SK-N-SH (cell line): ENCODE results near the gene BABAM2. TPM values are rescaled to one million over a fixed set of nuclear protein-coding genes. Genes with fewer than 3 reads are reported as not detected.

Experiments
- CTCF ChIA-PET: fragments of 300-600, 350-600 bp; formaldehyde crosslinking; extraction: SDS; loops from one replicate; lab custom pipeline; 2021; lab: Yijun Ruan, JAX
- POLR2A ChIA-PET: fragments of 350-600 bp; sonication (Branson Sonifier 250); formaldehyde crosslinking; extraction: SDS; loops from one replicate; lab custom pipeline; 2020; ENCODE audit warnings: antibody characterized with exemption, inconsistent platforms; lab: Yijun Ruan, JAX
- DNase-seq: peaks from one replicate; pipeline ENCODE4 v3.0.0; 2012
- H2AFZ ChIP-seq: fragments of 200-600 bp; sonication (generic); 2 replicates; pipeline ENCODE4 v1.8.1; 2016; ENCODE audit warnings: antibody characterized with exemption, mild to moderate bottlenecking, low read depth
- H3F3A ChIP-seq: fragments of 200-600 bp; sonication (generic); replicated peaks from 2 replicates; pipeline ENCODE3; 2016; ENCODE audit warnings: antibody characterized with exemption, mild to moderate bottlenecking; ENCODE audit not compliant: insufficient read depth
- H3K27ac ChIP-seq, 2 experiments: fragments of 200-500 bp in 1 of 2; fragments of 200-600 bp in 1 of 2; sonication (Bioruptor generic) in 1 of 2; sonication (generic), shearing (Covaris generic) in 1 of 2; 2 replicates each; pipeline versions ENCODE4 v1.5.1 to v1.6.1; 2014 to 2016; ENCODE audit warnings: low read depth in 2 of 2, inconsistent platforms in 1 of 2, low read length in 1 of 2, mild to moderate bottlenecking in 1 of 2, mixed read lengths in 1 of 2
- H3K27me3 ChIP-seq: fragments of 200-600 bp; sonication (generic), shearing (Covaris generic); 2 replicates; pipeline ENCODE4 v1.6.1; 2016; ENCODE audit warnings: mixed run types; ENCODE audit not compliant: insufficient read depth
- H3K36me3 ChIP-seq, 2 experiments: fragments of 200-500 bp in 1 of 2; fragments of 200-600 bp in 1 of 2; sonication (Bioruptor generic) in 1 of 2; sonication (generic) in 1 of 2; replicated peaks in 1 of 2; 2 replicates each; pipeline versions ENCODE3 to v1.5.1; 2014 to 2016; ENCODE audit warnings: low read length in 1 of 2, mild to moderate bottlenecking in 1 of 2; ENCODE audit not compliant: insufficient read depth in 2 of 2, control insufficient read depth in 1 of 2
- H3K4me1 ChIP-seq, 2 experiments: fragments of 200-500 bp in 1 of 2; fragments of 200-600 bp in 1 of 2; sonication (Bioruptor generic) in 1 of 2; sonication (generic), shearing (Covaris generic) in 1 of 2; 2 replicates each; pipeline versions ENCODE4 v1.5.1 to v1.6.1; 2014 to 2016; ENCODE audit warnings: low read depth in 1 of 2, low read length in 1 of 2, mixed run types in 1 of 2; ENCODE audit not compliant: insufficient read depth in 2 of 2, control insufficient read depth in 1 of 2
- H3K4me2 ChIP-seq: fragments of 200-600 bp; sonication (generic), shearing (Covaris generic); 2 replicates; pipeline ENCODE4 v1.6.1; 2017; ENCODE audit warnings: mixed run types
- H3K4me3 ChIP-seq, 2 experiments: fragments of 200-500 bp in 1 of 2; fragments of 200-600 bp in 1 of 2; sonication (Bioruptor generic) in 1 of 2; sonication (generic), shearing (Covaris generic) in 1 of 2; 2 replicates each; pipeline versions ENCODE4 v1.5.1 to v1.8.1; 2014 to 2016; ENCODE audit warnings: low read depth in 2 of 2, inconsistent platforms in 1 of 2, low read length in 1 of 2, mild to moderate bottlenecking in 1 of 2, mixed read lengths in 1 of 2, moderate library complexity in 1 of 2
- H3K79me2 ChIP-seq: fragments of 200-600 bp; sonication (generic); 2 replicates; pipeline ENCODE4 v1.8.1; 2017; ENCODE audit warnings: mild to moderate bottlenecking; ENCODE audit not compliant: insufficient read depth
- H3K9ac ChIP-seq: fragments of 200-600 bp; sonication (generic); 2 replicates; pipeline ENCODE4 v1.6.1; 2017; ENCODE audit warnings: mixed run types
- H3K9me2 ChIP-seq: fragments of 200-600 bp; sonication (generic); 2 replicates; pipeline ENCODE4 v1.6.1; 2017; ENCODE audit warnings: mixed run types
- H3K9me3 ChIP-seq: fragments of 200-600 bp; sonication (generic); 2 replicates; pipeline ENCODE4 v1.6.1; 2017; ENCODE audit warnings: mixed run types, mild to moderate bottlenecking, moderate library complexity
- H4K20me1 ChIP-seq: fragments of 200-600 bp; sonication (generic); 2 replicates; pipeline ENCODE4 v1.6.1; 2017; ENCODE audit warnings: mild to moderate bottlenecking, mixed run types; ENCODE audit not compliant: insufficient read depth
- ELF1 ChIP-seq: IDR thresholded peaks from 2 replicates; pipeline ENCODE4 v1.4.0; 2012
- EZH2phosphoT487 ChIP-seq: fragments of 200-600 bp; sonication (generic); IDR thresholded peaks from 2 replicates; pipeline ENCODE4 v1.6.1; 2017; ENCODE audit warnings: low read depth, mixed run types, mild to moderate bottlenecking, antibody characterized with exemption, moderate library complexity, borderline replicate concordance
- FOXJ3 ChIP-seq: sonication (generic); formaldehyde crosslinking; IDR thresholded peaks from 2 replicates; pipeline ENCODE4 v1.5.1; 2020; ENCODE audit warnings: mild to moderate bottlenecking, missing genetic modification reagents
- GATA2 ChIP-seq: sonication (generic); formaldehyde crosslinking; IDR thresholded peaks from 2 replicates; pipeline ENCODE4 v1.5.0; 2020; ENCODE audit warnings: mild to moderate bottlenecking, missing genetic modification reagents
- JUND ChIP-seq: IDR thresholded peaks from 2 replicates; pipeline ENCODE4 v1.4.0; 2012
- MAX ChIP-seq: IDR thresholded peaks from 2 replicates; pipeline ENCODE4 v1.4.0; 2012; ENCODE audit warnings: low read depth
- NRF1 ChIP-seq: IDR thresholded peaks from 2 replicates; pipeline ENCODE4 v1.6.1; 2012; ENCODE audit warnings: low read depth, mild to moderate bottlenecking, low read length
- RAD21 ChIP-seq: IDR thresholded peaks from 2 replicates; pipeline ENCODE4 v1.6.1; 2012; ENCODE audit warnings: mild to moderate bottlenecking, low read length
- RCOR1 ChIP-seq: fragments of 150-350 bp; IDR thresholded peaks from 2 replicates; pipeline ENCODE4 v1.6.1; 2017; ENCODE audit warnings: antibody characterized with exemption, low read length
- RFX5 ChIP-seq: IDR thresholded peaks from 2 replicates; pipeline ENCODE4 v1.6.1; 2012; ENCODE audit warnings: mild to moderate bottlenecking, improper control_type of control experiment, low read length
- RXRA ChIP-seq: IDR thresholded peaks from 2 replicates; pipeline ENCODE4 v1.4.0; 2012; ENCODE audit warnings: low read depth, mild to moderate bottlenecking, borderline replicate concordance
- SIN3A ChIP-seq: IDR thresholded peaks from 2 replicates; pipeline ENCODE4 v1.6.1; 2012; ENCODE audit warnings: low read depth, mild to moderate bottlenecking, low read length, moderate library complexity, borderline replicate concordance
- TAF1 ChIP-seq: IDR thresholded peaks from 2 replicates; pipeline ENCODE4 v1.6.1; 2012; ENCODE audit warnings: low read depth, mild to moderate bottlenecking, low read length, moderate library complexity, borderline replicate concordance
- TEAD4 ChIP-seq: IDR thresholded peaks from 2 replicates; pipeline ENCODE4 v1.4.0; 2012; ENCODE audit warnings: mild to moderate bottlenecking, borderline replicate concordance; ENCODE audit not compliant: insufficient read depth
- WGBS: methylation state at CpG from one replicate; pipeline ENCODE4 v1.1.6; 2017; ENCODE audit warnings: low lambda C conversion rate; 5-methylcytosine and 5-hydroxymethylcytosine counted together
- polyA plus RNA-seq, 3 experiments: library from polyadenylated mRNA; depleted of rRNA; stranded (reverse); fragments of >200 nt; gene quantifications; 2 replicates each; pipeline ENCODE4 v1.2.3, GENCODE V29; 2012

BABAM2 gene
- polyA plus RNA-seq, 1 of the 3 experiments (the other 2 are of a cell fraction): 34.0 TPM

GRCh38 chr2:27993402-27993787 lies 102.9 kb downstream of the BABAM2 start:
- Histone ChIP-seq H2AFZ (no peak overlapping the region), H3K4me3 (no peak overlapping the region), H3K9ac (no peak overlapping the region)
- no peak for DNase-seq
- no peak; the same call in 1 of the 2 replicates for TF ChIP-seq TEAD4
- TF ChIP-seq GATA2 (CRISPR knock-in tag): no peak
- no peak for TF ChIP-seq RXRA
- no peak for TF ChIP-seq MAX
- no peak for TF ChIP-seq SIN3A
- no peak for TF ChIP-seq RFX5
- TF ChIP-seq, all 33 proteins: peak for 0
- WGBS: 62% methylated on average over 1 of the region's 1 CpG
- CTCF ChIA-PET: no interaction called here
- Histone ChIP-seq H3K4me1 (peaks cover 2 to 9% of the 10 kb centered on the region in 2 experiments; a peak in 3 of 4 replicates), H4K20me1 (no peaks in the 10 kb centered on the region), H3K9me3 (no peaks in the 10 kb centered on the region), H3K27ac (peak overlapping the region; percentile 14 to 15; a peak in 2 of 4 replicates), H3F3A (no peaks in the 10 kb centered on the region), H3K79me2 (no peaks in the 10 kb centered on the region), H3K9me2 (no peaks in the 10 kb centered on the region), H3K27me3 (no peaks in the 10 kb centered on the region), H3K36me3 (no peaks in the 10 kb centered on the region), H3K4me2 (no peak overlapping the region)
- POLR2A ChIA-PET: no interaction called here

GRCh38 chr2:27993950-27994728 lies 103.6 kb downstream of the BABAM2 start:
- TF ChIP-seq ELF1 (no peak), TEAD4 (no peak), FOXJ3 (CRISPR knock-in tag) (no peak), RXRA (no peak), RAD21 (no peak), JUND (no peak), RCOR1 (no peak), EZH2phosphoT487 (no peak), TAF1 (no peak), NRF1 (no peak)
- Histone ChIP-seq H3K9me2 (no peaks in the 10 kb centered on the region), H3K4me1 (peaks cover 2 to 9% of the 10 kb centered on the region in 2 experiments; a peak in 3 of 4 replicates), H3K79me2 (no peaks in the 10 kb centered on the region), H3K4me2 (no peak overlapping the region), H3K9me3 (no peaks in the 10 kb centered on the region), H3F3A (no peaks in the 10 kb centered on the region), H3K27me3 (no peaks in the 10 kb centered on the region), H3K27ac (no peak overlapping the region), H4K20me1 (no peaks in the 10 kb centered on the region), H3K36me3 (no peaks in the 10 kb centered on the region), H2AFZ (no peak overlapping the region), H3K9ac (no peak overlapping the region), H3K4me3 (no peak overlapping the region)
- DNase-seq: no peak
- CTCF ChIA-PET: no interaction called here
- WGBS: 89% methylated on average over 5 of the region's 5 CpGs
- POLR2A ChIA-PET: no interaction called here
